HG02884 (cell line): ENCODE data around the gene ALDOB.

Experiments used
- ATAC-seq: cut with Tn5 transposase; IDR thresholded peaks from one replicate; pipeline ENCODE4 v1.9.1; 2021; ENCODE audit warnings: mild to moderate bottlenecking, moderate library complexity; ENCODE audit not compliant: unreplicated experiment

The ALDOB gene

DNA sequence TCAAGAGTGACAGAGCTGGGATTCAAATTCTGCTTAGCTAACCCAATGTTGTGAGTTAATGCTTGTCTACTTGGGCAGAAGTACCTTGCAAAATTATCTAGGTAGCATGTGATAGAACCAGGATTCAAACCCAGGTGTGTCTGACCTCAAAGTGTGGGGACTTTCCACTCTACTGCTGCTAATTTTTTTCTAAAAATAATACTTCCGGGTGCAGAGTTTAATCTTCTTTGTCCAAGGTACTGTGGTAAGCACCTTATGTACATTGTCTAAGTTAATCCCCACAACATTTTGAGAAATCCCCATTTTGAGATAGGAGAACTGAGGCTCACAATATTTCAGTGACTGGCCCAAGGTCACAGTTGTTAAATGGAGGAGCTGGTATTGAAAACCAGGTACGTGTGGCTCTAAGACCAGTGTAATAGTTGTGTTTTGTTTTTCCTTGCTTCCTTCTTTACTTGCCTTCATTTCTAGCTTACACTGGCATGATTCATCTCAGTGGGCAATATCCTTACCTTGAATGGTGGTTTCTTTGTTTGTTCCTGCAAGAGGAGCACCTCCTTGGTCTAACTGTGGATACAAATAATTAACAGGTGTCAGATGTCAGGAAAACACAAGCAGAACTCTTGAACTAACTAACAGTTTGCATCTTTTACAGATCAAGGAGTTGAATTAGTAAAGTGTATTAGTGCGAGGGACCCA lies 7.5 kb downstream of the ALDOB start:
- peak; percentile 68 for ATAC-seq

DNA sequence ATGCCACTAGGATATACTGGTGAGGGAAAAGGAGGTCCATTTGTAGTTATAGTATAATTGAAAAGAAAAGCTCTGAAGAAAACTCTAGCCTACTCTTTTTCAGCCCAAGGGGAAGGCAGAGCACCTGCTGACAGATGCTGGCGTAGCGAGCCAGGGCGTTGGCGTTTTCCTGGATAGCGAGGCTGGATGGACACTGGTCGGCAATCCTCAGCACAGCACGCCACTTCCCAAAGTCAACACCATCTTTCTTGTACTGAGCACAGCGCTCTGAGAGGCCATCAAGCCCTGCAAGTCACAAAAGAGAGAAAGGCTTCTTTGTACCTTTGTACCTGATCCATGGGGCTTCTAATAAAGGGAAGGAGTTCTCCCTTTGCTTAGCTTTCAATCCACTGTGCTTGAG lies 8.2 kb downstream of the ALDOB start:
- no peak for ATAC-seq

DNA sequence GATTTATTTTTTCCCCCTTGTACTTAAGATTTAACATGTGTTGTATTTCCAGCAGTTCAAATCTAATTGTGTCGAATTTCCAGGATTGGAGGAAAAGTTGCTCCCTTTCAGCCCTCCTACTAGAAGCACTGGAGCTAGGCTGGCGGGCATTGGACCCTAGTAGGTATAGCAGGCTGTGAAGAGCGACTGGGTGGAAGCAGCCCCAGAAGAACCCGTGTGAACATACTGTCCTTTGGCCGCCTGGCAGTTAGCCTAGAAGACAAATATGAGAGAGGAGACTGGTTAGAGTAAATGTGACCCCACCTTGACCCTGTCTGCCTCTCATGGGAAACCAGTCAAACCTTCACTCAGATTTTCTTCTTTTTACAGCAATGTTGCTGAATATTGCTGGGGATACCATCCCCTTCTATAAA lies 13.9 kb downstream of the ALDOB start:
- ATAC-seq, result no peak

DNA sequence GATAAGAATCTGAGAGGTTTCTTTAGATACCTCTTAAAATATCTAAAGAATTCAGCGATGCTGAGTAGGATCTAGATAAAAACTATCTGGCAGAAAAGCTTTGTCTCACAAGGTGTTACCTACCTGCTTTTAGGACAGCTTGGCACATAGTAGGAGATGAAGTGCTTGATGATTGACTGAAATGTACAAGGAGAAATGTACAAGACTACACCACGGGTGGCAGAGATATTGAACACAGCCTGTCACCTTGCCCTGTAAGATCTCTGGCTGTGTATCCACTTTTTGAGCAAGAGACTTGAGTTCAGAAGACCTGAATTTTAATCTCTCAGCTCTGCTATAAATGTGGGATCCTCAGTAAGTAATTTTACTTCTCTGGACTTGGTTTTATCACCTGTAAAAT lies 15.7 kb downstream of the ALDOB start:
- ATAC-seq, result no peak

DNA sequence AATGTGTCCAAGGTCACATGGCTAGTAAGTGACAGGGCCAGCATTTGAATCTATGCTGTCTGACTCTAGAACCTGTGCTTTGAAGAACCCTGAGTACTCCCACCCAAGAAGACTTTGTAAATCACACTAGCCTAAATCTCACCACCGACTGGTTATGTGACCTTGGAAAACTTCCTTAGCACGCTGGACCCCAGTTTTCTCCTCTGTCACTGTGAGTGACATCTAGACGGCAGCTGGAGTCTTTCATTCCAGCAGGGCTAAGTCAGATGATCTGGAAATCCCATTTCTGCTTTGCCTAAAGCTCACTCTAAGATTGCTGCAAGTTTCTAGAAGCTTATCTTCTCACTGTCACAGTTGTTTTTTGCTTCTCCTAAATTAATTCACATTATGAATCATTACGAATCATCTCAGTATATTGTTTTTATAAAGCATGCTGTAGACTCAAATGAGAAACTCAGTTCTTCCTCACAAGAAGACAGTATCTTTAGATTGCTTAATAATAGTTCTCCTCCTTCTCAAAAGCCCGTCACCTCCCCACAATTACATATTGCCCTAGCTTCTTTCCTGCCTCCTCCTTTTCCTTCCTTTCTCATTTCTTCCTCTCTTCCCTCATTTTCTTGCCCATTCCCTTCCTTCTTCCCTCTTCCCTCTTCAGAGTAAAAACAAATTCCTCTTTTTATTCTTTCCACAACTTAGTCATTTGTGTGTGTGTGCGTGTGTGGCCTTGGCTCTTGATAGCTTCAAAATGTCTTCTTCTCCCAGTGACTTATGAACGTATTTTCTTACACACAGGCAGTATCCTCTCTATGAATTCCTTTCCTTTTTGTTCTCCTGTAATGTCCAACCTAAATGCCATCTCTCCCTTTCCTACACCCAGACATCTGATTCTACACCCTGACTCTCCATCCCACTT lies 16.8 kb downstream of the ALDOB start:
- ATAC-seq, result no peak

DNA sequence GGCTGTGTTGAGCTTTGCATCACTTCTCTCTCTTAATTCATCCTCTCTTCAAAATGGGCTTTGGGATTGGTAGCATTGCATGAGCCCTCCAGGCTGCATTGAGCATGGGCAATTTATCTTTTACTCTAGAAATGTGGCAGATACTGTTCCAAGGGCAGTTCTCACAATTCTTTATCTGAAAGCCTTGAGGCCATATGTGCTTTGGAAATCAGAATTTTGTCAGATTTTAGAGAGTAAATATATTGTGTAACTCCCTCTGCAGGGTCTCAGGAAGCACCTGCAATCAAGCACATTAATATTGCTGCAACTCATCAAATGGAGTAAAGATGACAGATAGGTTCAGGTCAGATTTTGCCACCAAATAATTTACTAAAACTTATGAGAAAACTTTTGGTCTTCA lies 17.6 kb downstream of the ALDOB start:
- ATAC-seq, result no peak

DNA sequence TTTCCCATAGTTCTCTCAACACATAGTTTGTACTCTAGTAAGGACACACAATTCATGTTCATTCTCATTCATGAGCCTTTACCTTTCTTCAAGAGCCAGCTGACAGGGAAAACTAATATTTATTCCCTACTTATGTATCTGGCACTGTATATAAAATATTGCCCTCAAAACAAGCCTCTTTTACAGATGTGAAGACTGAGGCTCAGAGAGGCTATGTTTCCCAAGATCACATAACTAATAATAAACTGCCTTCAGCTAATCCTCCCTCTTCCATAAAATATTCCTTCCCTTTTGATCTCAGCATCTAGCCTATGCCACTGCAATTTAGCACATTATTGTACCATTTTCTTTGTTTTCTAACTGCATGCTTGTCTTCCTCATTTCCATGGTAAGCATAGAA lies 18.2 kb downstream of the ALDOB start:
- ATAC-seq, result no peak

DNA sequence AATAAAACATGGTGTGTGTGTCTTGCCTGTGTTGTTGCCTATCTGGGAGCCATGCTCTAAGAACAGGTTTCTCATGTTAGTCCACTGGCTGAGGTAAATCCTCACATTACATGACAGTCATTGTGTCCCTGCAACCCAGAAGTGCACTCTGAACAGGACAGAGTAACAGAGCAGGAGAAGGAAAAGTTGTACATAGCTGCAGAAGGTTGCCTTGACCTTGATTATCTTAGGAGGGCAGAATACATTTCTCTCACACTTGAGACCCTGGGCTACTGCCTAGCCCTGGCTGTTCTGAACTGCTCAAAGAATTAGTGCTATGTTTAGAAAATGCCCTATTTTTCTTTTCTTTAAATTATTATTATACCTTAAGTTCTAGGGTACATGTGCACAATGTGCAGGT lies 20.0 kb downstream of the ALDOB start:
- ATAC-seq, result no peak

DNA sequence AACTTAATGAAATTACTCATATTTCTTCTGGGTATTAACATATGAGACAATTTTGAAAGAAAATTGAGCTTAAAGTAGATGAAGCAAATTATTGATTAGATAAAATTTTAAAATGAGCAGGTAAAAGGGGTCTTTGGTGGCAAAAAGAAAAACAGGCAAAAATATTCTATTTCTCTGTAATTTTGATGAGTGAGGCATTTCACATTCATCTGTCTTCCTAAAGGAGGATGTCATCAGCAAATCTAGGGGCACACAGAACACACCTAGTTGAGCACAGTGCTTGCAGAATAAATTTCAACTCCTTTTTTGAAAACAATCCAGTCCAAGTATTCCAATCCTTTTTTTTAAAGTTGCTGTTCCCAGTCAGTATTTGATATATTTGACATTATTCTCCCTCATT lies 20.7 kb downstream of the ALDOB start:
- no peak for ATAC-seq

DNA sequence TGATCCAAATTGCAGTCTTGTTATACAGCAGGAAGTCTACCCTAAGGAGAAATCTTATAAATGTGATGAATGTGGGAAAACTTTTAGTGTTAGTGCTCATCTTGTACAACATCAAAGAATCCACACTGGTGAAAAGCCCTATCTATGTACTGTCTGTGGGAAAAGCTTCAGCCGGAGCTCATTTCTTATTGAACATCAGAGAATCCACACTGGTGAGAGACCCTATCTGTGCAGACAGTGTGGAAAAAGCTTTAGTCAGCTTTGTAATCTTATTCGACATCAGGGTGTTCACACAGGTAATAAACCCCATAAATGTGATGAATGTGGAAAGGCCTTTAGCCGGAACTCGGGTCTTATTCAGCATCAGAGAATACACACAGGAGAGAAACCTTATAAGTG lies 26.5 kb downstream of the ALDOB start:
- no peak for ATAC-seq

DNA sequence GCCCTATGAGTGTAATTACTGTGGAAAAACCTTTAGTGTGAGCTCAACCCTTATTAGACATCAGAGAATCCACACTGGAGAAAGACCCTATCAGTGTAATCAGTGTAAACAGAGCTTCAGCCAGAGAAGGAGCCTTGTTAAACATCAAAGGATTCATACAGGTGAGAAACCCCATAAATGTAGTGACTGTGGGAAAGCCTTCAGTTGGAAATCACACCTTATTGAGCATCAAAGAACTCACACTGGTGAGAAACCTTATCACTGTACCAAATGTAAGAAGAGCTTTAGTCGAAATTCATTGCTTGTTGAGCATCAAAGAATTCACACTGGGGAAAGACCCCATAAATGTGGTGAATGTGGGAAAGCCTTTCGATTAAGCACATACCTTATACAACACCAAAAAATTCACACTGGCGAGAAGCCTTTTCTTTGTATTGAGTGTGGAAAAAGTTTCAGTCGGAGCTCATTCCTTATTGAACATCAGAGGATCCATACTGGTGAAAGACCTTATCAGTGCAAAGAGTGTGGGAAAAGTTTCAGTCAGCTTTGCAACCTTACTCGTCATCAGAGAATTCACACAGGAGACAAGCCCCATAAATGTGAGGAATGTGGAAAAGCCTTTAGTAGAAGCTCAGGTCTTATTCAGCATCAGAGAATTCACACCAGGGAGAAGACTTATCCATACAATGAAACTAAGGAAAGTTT lies 27.0 kb downstream of the ALDOB start:
- no peak for ATAC-seq

DNA sequence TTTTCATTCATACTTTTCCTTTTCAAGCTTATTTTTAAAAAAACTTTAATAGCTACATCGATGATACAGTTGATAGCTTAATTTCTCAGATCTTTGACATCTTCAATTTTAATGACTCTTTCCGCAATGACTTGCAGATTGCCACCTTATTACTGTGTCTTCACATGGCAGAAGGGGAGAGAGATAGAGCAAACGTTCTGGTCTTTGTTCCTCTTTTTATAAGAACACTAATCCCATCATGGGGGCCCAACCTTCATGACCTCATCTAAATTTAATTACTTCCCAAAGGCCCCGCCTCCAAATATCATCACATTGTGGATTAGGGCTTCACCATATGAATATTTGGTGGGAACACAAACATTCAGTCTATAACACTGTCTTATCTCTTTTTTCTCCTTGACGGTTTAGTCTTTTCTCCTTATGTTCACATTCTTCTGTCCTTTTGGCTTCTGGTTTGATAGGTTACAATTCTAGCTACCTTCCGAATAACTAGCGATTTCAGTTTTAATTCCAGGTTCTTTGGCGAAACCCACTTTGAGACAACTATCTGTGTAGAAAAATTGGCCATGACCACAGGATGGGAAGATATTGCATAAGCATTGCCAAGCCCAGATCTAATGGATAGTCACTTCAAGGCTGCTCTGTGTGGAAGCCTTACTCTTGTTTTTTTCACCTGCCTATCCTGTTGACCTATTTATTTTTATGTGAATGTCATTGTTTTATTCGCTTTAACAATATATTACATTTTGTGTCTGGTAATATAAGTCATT lies 31.9 kb downstream of the ALDOB start:
- ATAC-seq, result no peak

DNA sequence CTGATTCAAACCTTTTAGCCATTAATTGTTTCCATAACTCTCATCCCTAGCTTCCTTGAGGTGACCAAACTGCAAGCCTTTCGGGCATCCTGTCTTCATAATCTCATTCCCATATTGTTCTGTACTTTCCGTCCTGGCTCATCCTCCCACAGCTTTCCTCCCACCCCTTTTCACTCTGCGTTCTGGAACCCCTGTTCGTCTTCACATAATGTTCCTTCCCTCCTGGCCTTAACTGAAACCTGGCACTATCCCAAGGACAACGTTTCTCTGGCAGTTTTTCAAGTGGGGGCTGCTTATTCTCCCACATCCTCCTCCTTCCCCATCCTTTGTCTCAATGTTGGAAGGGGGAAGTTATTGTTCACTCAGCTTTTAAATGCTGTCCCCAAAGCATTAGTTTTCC lies 35.5 kb downstream of the ALDOB start:
- no peak for ATAC-seq

DNA sequence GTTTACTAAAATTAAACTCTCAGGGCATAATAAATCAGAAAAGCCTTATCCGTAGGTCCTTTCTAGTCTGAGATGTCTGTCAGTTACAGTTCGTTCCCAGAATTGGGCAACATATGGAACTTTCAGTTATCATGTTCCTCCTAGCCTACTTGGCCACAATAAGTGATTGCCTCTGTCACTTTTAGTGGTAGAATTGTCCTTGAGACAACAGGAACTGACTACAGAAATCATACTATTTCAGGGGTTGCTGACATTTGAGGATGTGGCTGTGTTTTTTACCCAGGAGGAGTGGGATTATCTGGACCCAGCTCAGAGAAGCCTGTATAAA lies 36.0 kb downstream of the ALDOB start:
- ATAC-seq, result no peak

DNA sequence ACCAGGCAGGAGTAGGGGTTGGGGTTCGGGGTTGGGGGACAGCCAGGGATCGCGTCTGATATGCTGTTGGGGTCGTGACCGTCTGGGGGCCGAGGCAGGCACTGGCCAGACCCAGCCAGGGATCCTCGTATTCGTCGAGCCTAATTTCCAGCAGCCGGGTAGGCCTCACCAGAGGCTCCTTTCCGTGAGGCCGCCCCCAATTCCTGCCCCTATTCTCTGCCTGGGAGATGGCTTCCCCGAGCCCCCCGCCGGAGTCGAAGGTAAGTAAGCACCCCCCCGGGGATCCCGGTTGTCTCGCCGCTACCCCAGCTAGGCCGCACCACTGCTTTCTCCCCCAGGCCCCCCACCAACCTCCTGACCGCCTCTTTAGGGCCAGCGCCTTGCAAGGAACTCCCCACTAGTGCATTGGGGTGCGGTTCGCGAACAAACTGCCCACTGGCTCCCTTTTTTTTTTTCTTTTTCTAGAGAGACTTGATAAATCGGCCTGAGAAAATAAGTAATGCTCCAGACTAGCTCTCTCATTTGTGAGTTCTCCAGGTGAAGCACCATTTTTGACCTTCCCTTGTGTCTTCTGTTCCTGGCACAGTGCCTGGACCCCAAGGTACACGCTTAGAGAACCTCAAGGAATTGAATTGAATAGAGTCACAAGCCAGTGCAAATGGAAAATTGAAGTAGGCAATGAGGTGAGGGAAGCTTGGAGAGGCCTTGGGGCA lies 36.5 kb downstream of the ALDOB start:
- peak; percentile 5 for ATAC-seq

DNA sequence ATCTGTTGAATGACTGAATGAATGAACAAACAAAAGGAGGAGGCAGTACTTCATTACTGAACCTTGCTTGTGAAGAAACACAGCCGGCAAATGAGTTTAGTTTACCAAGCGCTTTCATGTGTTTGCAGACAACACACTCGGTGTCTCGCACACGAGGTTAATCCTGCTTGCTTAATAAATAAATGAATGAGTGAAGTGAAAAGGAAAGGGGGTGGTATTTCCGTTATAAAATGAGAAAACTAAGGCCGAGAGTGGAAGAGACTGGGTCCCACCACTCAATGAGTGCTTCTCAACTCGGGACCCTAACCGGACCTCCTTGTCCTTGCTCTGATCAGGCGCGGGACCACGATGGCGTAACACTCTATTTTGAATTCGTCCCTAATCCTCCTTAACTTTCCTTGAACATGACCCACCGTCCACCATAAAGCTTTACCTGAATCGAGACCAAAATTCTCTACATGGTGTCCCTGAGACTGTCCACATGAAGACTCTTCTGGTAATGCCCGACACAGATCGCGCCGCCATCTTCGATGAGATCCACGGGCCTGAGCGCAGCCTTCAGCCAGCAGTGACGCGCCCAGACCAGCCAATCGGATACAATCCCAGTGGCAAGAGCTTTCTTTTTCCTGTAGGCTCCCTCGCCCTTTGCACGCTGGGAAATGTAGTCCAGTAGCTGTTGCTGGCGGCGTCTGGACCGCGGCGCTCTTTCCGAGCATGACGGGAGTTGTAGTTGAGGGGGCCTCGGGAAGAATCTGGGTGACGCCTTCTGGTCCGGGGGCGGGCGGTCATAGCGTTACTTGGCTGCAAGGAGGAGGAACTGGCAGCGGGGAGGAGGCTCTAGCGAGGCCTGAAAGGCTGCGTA lies 37.3 kb downstream of the ALDOB start, which contains the start of the genes MRPL50 and ZNF189:
Gene MRPL50, minus strand, starts transcription at position 551 of the 862 bp plus-strand sequence. Its CDS starts 26 bp downstream, at position 525.
Gene ZNF189, plus strand, starts transcription at position 784 of the 862 bp plus-strand sequence. CDS start 306 bp downstream, outside the sequence.
- ATAC-seq, result peak; percentile 97

DNA sequence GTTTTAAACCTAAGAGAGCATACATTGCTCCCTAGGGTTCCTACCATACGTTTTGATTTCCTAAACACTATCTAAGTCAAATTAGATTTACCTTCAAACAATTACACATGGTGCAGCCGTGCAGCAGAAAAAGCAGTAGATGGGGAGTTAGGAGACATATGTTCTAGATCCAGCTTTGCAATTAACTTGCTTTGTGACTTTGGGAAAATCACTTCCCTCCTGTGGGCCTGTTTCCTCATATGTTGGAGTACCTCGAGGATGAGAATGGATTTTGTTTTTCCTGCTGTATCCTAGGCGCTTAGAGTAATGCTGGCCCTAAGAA lies 37.9 kb downstream of the ALDOB start:
- no peak for ATAC-seq

DNA sequence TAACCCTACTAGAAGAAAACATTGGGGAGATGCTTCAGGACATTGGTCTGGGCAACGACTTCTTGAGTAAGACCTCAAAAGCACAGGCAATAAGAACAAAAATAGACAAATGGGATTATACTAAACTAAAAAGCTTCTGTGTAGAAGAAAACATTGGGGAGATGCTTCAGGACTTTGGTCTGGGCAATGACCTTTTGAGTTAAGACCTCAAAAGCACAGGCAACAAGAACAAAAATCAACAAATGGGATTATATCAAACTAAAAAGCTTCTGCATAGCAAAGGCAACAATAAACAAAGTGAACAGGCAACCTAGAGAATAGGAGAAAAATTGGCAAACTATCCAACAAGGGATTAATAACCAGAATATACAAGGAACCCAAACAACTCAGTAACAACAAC lies 40.9 kb downstream of the ALDOB start:
- ATAC-seq, result no peak

DNA sequence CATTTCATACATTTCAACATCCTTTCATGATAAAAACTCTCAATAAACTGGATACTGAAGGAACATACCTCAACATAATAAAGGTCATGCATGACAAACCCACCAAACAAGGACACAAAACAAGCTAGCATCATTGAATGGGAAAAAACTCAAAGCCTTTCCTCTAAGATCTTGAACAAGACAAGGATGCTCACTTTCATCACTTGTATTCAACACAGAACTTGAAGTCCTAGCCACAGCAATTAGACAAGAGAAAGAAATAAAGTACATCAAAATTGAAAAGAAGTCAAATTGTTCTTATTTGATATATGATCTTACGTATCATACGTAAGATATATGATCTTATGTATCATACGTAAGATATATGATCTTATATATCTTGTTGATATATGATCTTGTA lies 42.4 kb downstream of the ALDOB start:
- no peak for ATAC-seq
